Measurements from ENCODE around the gene RTN3.
"Not testable (repeated sequence)": the region's sequence is repeated elsewhere in the genome, so short reads cannot be mapped to it uniquely, and the experiment has no call there.

Gene RTN3

DNA sequence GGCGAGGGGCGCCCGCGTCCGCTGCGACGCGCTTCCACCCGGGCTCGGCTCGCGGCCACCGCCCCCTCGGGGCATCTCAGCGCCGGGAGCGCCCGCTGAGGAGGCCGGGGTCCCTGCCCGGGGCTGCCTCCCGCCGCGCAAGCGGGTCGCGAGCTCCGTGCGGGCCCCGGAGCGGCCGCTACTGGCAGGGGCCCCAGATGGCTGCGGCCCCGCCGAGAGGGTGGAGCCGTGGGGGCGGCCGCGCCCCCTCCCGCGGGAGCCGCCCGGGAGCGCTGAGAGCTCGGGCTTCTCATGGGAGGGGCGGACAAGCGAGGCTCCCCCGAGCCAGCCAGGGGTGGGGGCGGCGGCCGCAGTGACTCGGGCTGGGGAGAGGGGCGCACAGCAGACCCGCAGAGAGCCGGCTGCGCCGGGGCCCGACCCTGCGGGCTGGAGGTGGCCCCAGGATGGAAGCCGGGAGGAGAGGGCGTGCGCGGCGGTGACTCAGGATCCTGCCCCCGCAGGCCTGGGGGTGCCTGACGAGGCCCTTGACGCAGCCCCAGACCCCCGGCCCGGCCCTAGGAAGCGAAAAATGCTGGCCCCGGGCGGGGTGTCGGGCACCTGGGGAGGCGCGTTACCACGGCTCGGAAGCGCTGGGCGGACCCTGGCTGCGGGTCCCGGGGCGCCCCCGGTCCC lies 87.9 kb downstream of the RTN3 start:
- peak; percentile 54 for DNase-seq

- peak; percentile 52 for DNase-seq
Measured at GRCh38 chr11:63769714-63770455, 88.6 kb downstream of the RTN3 start.

DNA sequence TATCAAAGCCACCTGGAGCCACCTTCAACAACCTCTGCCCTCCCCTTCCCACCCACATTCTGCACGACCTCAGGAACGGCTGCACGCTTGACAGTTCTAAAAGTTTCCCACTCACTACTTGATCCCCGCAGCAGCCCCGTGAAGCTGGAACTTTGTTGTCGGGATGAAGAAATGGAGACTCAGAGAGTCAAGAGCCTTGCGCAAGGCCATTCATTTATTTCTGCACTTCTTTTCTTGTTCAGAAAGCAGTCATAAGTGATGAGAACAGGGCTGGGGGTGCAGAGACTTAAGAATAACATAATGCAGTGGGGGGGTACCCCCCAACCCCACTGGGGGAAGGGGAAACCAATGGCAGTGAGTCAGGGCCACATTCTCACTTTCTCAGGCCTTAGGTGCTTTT lies 89.5 kb downstream of the RTN3 start:
- DNase-seq: no peak

- DNase-seq: not testable (repeated sequence)
Measured at GRCh38 chr11:63771741-63772318, 90.5 kb downstream of the RTN3 start.

DNA sequence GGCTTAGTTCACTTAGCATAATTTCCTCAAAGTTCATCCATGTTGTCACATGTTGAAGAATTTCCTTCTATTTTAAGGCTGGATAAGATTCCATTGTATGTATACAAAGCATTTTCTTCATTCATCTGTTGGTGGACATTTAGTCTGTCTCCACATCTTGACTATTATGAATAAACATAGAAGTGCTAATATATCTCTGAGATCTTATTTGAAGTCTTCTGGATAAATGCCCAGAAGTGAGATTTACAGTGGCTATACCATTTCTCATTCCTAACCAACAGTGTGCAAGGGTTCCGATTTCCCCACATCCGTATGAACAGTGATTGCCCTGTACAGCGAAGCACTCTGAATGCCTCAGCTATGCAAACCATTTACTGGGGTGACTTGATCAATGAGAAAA lies 93.9 kb downstream of the RTN3 start:
- no peak for DNase-seq

DNA sequence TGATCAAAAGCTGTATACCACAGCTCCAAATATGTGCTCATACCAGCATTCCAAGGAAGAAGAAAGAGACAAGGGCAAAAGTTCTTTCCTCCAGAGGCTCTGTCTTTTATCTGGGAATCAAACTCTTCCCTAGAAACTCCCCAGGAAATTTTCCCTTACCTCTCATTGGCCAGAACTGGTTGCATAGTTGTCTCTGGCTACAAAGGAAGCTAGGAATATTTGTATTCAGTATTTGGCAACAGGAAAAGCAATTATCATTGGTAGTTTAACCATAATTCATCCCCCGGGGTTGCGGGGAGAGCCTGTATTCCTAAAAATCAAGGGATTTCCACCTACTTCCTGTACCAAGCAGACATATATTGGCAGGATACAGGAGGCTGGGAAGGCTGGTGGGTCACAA lies 97.7 kb downstream of the RTN3 start:
- no peak for DNase-seq

- no peak for DNase-seq
Measured at GRCh38 chr11:63782749-63783148, 101.4 kb downstream of the RTN3 start.

GRCh38 chr11:63783925-63784592 lies 102.8 kb downstream of the RTN3 start:
- DNase-seq: no peak

DNA sequence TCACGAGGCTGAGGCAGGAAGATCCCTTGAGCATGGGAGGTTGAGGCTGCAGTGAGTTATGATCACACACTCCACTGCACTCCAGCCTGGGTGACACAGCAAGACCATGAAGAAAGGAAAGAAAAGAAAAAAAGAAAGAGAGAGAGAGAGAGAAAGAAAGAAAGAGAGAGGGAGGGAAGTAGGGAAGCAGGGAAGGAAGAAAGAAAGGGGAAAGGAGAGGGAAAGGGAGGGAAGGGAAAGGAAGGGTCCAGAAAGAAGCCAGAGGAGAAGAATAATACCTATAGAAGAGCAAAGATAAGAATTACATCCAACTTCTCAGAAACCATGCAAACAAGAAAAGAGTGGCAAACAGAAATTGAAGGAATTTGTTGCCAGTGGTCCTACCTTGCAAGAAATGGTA lies 104.5 kb downstream of the RTN3 start:
- DNase-seq: no peak

DNA sequence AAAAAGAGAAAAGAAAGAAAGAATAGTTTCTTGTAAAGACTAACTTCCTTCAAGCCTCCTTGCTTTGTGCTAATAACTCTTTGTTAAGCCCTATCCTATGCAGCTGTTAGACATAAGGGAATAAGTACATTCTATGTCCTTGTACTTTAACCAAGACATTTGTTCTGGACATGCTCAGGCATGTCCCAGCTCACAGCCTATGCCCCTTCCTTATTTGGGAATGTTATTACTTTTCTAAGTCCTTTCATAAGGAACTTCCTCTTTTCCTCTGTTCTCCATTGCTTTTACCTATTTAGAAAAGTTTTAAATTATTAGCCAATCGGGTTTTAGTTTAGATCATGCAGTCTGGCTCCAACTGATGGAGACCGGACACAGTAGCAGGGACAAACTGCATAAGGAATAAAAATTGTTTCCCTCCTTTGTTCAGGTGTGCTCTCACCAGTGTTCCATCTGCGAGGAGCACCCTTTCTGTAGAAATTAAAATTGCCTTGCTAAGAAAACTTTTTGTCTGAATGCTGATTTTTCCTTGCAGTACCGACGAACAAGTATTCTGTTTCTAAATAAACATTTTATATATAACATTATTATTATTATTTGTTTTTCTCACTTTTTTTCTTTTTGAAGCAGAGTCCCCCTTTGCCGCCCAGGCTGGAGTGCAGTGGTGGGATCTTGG lies 110.3 kb downstream of the RTN3 start:
- no peak for DNase-seq

GRCh38 chr11:63793161-63793560 lies 111.9 kb downstream of the RTN3 start:
- DNase-seq: no peak

DNA sequence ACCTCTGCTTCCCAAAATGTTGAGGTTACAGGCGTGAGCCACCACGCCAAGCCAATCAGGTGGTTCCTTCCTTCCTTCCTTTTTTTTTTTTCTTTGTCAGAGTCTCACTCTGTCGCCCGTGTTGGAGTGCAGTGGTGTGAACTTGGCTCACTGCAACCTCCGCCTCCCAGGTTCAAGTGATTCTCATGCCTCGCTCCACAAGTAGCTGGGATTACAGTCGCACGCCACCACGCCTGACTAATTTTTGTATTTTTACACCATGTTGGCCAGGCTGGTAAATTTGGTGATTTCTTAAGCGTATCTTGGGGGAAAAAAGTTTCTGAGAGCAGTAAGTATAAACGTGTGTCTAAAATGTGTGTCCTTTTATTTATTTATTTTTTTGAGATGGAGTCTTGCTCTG lies 113.8 kb downstream of the RTN3 start:
- no peak for DNase-seq

DNA sequence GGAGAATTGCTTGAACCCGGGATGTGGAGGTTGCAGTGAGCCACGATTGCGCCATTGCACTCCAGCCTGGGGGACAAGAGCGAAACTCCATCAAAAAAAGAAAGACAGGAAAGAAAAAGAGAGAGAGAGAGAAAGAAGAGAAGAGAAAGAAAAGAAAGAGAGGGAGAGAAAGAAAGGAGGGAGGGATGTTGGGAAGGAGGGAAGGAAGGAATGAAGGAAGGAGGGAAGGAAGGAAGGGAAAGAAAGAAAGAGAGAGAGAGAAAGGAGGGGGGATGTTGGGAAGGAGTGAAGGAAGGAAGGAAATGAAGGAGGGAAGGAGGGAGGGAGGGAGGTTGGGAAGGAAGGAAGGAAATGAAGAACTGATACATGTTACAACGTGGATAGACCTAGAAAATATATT lies 119.6 kb downstream of the RTN3 start:
- DNase-seq: no peak

- DNase-seq: no peak
Measured at GRCh38 chr11:63802637-63803414, 121.5 kb downstream of the RTN3 start.

- no peak for DNase-seq
Measured at GRCh38 chr11:63804259-63804658, 123.0 kb downstream of the RTN3 start.

- no peak for DNase-seq
Measured at GRCh38 chr11:63805844-63806415, 124.6 kb downstream of the RTN3 start.

All from NCI-H345 (cell line).